ENCODE data around the gene GOLGA5.

Gene GOLGA5

DNA sequence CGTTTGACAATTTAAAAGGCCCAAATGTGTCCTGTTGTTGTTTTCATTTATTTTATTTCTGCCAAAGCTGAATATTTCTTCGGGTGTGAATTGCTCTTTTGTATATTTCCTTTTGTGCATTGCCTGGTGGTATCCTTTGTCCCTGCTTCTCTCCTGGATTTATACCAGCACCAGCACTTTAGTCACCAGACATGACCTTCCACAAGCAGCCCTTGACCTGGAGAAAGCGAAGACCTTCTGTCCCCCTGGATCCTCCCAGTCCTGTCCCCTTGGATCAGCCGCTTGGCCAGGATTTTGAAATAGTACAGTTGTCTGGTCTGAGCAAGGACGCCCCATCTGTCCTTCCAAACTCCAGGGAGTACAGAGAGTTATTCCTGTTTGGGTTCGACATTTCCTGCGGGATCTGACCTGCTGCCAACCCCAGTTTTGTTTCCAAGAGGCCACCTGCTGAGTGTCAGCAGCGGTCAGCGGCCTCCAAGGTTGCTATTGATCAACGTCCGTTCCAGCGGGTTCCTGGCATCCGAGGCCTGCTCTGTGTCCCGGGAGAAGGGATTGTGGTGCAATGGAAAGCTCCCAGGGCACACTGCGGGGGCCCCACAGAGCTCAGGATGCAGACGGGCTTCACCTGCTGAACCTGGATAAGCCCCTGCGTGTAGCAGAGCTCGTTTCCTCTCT lies 83.8 kb downstream of the GOLGA5 start:
- ATAC-seq, result no peak
- Mint-ChIP-seq H3K9me3 (no peaks in the 10 kb centered on the region), H3K4me3 (no peak overlapping the region), H3K27ac (no peak overlapping the region), H3K4me1 (no peaks in the 10 kb centered on the region), H3K27me3 (peaks cover 60% of the 10 kb centered on the region)
- no peak for DNase-seq

DNA sequence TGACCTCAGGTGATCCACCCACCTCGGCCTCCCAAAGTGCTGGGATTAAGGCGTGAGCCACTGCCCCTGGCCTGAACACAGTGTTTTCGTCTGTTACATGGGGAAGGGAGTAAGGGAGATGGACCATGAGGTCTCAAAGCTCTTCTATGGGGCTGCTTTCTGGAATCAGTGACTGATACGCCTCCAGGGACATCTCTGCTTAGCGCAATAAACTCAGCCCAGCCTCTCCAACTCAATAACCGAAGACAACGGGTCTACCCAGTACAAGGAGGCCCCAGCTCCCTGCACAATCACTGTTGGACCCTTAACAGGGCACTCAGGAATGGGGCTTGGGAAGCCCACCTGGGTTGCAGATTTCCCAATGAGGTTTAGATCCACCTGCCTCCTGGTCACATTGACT lies 86.2 kb downstream of the GOLGA5 start:
- Mint-ChIP-seq H3K4me1 (peaks cover 3% of the 10 kb centered on the region), H3K27me3 (peaks cover 65% of the 10 kb centered on the region), H3K9me3 (no peaks in the 10 kb centered on the region), H3K27ac (no peak overlapping the region), H3K4me3 (no peak overlapping the region)
- DNase-seq (no peak), ATAC-seq (no peak)

DNA sequence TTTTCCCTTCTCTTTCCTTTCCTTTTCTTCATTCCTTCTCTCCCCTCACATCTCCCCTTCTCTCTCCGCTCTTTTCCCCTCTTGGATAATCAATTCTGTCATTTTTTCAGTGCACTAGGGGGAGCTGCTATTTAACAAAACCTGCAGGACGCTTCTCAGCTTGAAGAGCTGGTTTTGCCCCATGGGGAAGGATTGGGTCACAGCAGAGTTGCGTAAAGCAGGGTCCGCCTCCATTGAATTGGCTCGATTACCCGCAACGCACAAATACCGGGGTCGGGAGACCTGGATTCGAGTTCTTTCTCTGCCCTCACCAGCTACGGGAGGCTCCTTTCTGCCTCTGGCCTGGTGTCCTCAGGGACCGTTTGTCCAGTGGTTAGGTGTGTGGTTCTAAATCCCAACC lies 86.7 kb downstream of the GOLGA5 start:
- DNase-seq (no peak), ATAC-seq (no peak)
- Mint-ChIP-seq H3K9me3 (no peaks in the 10 kb centered on the region), H3K27me3 (peaks cover 67% of the 10 kb centered on the region), H3K4me1 (peaks cover 8% of the 10 kb centered on the region), H3K4me3 (no peak overlapping the region), H3K27ac (no peak overlapping the region)

DNA sequence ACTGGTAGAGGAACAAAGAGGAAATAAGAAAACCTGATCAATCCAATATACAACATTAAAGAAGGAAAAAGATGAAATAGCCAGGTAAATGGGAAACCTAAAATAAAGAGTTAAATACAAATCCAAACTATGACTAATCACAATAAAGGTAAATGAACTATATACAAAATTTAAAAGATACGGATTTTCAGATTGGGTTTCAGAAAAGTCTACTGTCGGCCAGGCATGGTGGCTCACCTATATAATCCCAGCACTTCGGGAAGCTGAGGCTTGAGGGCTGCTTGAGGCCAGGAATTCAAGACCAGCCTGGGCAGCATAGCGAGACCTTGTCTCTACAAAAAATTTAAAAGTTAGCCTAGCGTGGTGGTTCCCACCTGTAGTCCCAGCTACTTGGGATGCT lies 89.0 kb downstream of the GOLGA5 start:
- H3K27ac Mint-ChIP-seq, result no peak overlapping the region
- H3K4me3 Mint-ChIP-seq, result no peak overlapping the region
- no peak for ATAC-seq
- H3K27me3 Mint-ChIP-seq, result peaks cover 59% of the 10 kb centered on the region
- H3K4me1 Mint-ChIP-seq, result peaks cover 8% of the 10 kb centered on the region
- DNase-seq, result no peak
- H3K9me3 Mint-ChIP-seq, result peaks cover 3% of the 10 kb centered on the region in 2 donors

DNA sequence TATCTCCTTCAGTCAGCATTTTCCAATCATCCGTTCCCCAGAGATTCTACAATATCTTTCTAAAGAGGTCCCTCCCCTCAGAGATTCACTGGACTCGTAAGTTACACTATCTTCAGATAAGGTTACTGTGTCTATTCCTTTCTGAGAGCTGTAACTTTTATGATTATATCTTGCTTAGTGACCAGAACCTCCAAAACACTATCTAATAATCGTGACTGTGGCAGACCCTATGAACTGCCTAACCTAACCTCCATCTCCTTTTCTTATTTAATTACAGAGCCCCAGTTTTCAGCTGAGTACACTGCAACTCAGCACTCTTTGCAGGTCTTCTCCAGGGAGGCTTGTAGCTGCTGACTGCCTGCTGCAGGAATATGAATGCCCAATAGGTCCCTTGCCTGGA lies 90.3 kb downstream of the GOLGA5 start:
- no peak for ATAC-seq
- peaks cover 8% of the 10 kb centered on the region for H3K4me1 Mint-ChIP-seq
- peaks cover 55% of the 10 kb centered on the region for H3K27me3 Mint-ChIP-seq
- H3K27ac Mint-ChIP-seq, result no peak overlapping the region
- no peak overlapping the region for H3K4me3 Mint-ChIP-seq
- no peak for DNase-seq
- H3K9me3 Mint-ChIP-seq, result peaks cover 8 to 16% of the 10 kb centered on the region in 2 donors

DNA sequence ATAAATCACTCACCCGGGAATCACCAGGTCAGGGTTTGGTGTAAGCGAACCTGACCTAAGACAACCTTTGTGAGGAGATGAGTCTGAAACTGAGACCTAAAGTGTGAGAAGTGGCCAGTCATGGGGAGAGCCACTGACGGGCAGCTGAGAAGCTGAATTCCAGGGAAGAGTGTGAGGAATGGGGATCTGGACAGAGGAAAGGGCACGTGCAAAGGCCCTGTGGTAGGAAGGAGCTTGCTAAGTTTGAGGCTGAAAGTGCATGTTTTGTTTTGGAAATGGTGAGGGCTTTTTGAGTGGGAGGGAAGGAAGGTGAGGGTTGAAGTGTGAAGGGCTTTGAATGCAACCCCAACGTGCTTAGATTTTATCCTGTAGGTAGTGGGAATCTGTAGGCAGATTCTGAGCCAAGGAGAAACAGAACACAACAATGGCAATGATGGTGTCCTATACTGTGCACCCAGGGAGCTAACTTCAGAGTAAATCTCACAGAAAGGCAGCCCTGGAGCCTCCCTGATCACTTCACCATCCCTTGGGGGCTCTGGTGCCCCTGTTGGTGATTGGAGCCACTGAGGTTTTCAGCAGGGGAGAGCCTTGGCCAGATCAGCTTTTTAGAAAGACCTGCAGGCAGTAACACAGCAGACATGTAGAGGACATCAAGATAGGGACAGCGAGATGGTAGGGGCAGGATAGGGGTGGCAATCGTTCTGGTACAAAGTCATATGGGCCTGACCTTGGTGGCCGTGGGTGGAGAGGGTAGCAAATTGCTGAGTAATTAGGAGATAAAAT lies 91.4 kb downstream of the GOLGA5 start:
- DNase-seq (no peak), ATAC-seq (no peak)
- Mint-ChIP-seq H3K4me1 (peaks cover 8% of the 10 kb centered on the region), H3K27me3 (peaks cover 53% of the 10 kb centered on the region), H3K27ac (no peak overlapping the region), H3K4me3 (no peak overlapping the region), H3K9me3 (peaks cover 12 to 20% of the 10 kb centered on the region in 2 donors)

DNA sequence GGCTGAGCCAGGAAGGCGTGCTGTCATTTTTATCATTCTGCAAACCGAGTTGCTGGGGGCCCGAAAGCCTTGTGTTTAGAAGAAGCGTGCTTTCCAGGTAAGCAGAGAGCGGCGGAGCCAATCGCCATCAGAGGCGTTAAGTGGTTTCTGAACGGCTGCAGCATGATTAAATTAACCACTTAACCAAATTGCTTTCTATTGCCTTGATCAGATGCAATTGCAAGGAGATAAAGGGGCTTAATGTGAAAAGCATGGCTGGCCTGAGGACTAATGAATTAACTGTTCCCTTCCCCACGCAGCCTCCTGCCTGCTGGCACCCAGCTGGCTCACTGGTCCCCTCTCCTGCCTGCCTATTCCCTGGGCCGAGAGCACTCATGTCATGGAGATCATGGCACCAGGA lies 92.2 kb downstream of the GOLGA5 start:
- no peak for DNase-seq
- Mint-ChIP-seq H3K4me3 (no peak overlapping the region), H3K27me3 (peaks cover 44% of the 10 kb centered on the region), H3K9me3 (peaks cover 12 to 20% of the 10 kb centered on the region in 2 donors), H3K4me1 (peaks cover 8% of the 10 kb centered on the region), H3K27ac (no peak overlapping the region)
- ATAC-seq, result no peak

DNA sequence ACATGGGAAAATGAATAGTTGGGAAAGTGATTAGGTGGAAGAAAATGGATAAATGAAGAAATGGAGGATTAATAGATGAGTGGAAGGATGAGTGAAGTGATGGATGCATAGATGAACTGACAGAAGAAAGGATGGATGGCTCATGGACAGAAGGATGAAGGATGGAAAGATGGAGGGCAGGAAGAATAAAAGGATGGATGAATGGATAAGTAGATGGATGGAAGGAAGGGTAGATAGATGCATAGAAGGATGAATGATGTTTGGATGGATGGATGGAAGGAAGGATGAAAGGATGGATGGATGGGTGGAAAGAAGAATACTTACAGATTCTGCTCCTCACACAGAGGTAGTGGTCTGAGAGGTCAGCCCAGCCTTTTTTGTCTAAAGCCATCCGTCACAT lies 93.1 kb downstream of the GOLGA5 start:
- H3K4me1 Mint-ChIP-seq, result peaks cover 8% of the 10 kb centered on the region
- peaks cover 12 to 20% of the 10 kb centered on the region in 2 donors for H3K9me3 Mint-ChIP-seq
- H3K27me3 Mint-ChIP-seq, result peaks cover 36% of the 10 kb centered on the region
- H3K4me3 Mint-ChIP-seq, result no peak overlapping the region
- no peak overlapping the region for H3K27ac Mint-ChIP-seq
- DNase-seq (no peak), ATAC-seq (no peak)

DNA sequence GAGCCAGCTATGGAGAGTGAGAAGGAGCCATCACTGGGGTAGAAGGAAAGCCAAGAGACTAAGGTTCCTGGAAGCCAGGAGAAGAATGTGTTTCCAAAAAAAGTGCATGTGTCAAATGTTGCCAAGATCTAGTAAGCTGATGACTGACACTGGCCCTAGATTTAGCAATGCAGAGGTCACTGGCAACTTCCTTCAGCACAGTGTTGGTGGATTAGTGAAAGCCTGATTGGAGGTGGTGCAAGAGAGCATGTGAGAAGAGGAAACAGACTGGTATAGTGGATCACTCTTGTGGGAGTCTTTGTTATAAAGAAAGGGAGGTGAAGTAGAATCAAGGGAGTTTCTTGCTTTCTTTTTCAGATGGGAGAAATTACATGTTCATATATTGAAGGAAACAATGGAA lies 94.8 kb downstream of the GOLGA5 start:
- peaks cover 28 to 34% of the 10 kb centered on the region in 2 donors for H3K9me3 Mint-ChIP-seq
- H3K27me3 Mint-ChIP-seq, result peaks cover 39% of the 10 kb centered on the region
- DNase-seq, result no peak
- H3K4me1 Mint-ChIP-seq, result peaks cover 8% of the 10 kb centered on the region
- no peak for ATAC-seq
- no peak overlapping the region for H3K27ac Mint-ChIP-seq
- H3K4me3 Mint-ChIP-seq, result no peak overlapping the region
